ENCODE data around the gene GPD2. TPM values are rescaled to one million over a fixed set of nuclear protein-coding genes. Genes with fewer than 3 reads are reported as not detected.

The GPD2 gene
- total and polyA plus RNA-seq, 2 of the 13 experiments (the other 11 are each of a cell fraction or from before 2014, with no cell fraction given): not detected

GRCh38 chr2:156400706-156401678 lies 35.2 kb upstream of the GPD2 start (continued):
- TF ChIP-seq ZNF230 (CRISPR knock-in tag; IDR thresholded peaks at IDR 0.05) (0 out of 2 replicates have a peak, but pooled peaks have one; percentile 58), EEA1 (CRISPR knock-in tag; IDR thresholded peaks at IDR 0.05; ENCODE audit: borderline replicate concordance) (no peak), NCOA5 (CRISPR knock-in tag; IDR thresholded peaks at IDR 0.05) (no peak), ZBTB33 (CRISPR knock-in tag; IDR thresholded peaks at IDR 0.05) (peak; percentile 45; the same call in 1 of the 2 replicates), RFX3 (CRISPR knock-in tag; IDR thresholded peaks at IDR 0.05) (no peak), PBX3 (CRISPR knock-in tag; IDR thresholded peaks at IDR 0.05; ENCODE audit: borderline replicate concordance) (no peak), NFKBIZ (CRISPR knock-in tag; IDR thresholded peaks at IDR 0.05) (peak; percentile 73; the same call in 1 of the 2 replicates), ZNF224 (CRISPR knock-in tag; IDR thresholded peaks at IDR 0.05) (0 out of 2 replicates have a peak, but pooled peaks have one; percentile 11), ZNF780A (CRISPR knock-in tag; IDR thresholded peaks at IDR 0.05) (no peak), CEBPG (CRISPR knock-in tag; IDR thresholded peaks at IDR 0.05) (peak; percentile 88), TEAD3 (CRISPR knock-in tag; optimal IDR thresholded peaks at IDR 0.05; ENCODE audit: borderline replicate concordance) (peak; percentile 20), ZNF597 (CRISPR knock-in tag; IDR thresholded peaks at IDR 0.05) (no peak), PHF21A (CRISPR knock-in tag; IDR thresholded peaks at IDR 0.05) (peak; percentile 49; the same call in 1 of the 2 replicates), ZNF563 (CRISPR knock-in tag; IDR thresholded peaks at IDR 0.05) (no peak), KDM2A (CRISPR knock-in tag; IDR thresholded peaks at IDR 0.05; ENCODE audit: borderline replicate concordance, low read depth) (peak; percentile 59), ZNF138 (CRISPR knock-in tag; IDR thresholded peaks at IDR 0.05; ENCODE audit: low read depth) (no peak), AGO1 (IDR thresholded peaks at IDR 0.05; ENCODE audit: low read depth, low read length, poor library complexity, severe bottlenecking) (no peak), TFDP2 (CRISPR knock-in tag; IDR thresholded peaks at IDR 0.05) (no peak), NR3C1 (CRISPR knock-in tag; IDR thresholded peaks at IDR 0.05) (no peak), KDM5A (IDR thresholded peaks at IDR 0.05; ENCODE audit: borderline replicate concordance, low read length) (0 out of 2 replicates have a peak, but pooled peaks have one; percentile 39), MYC (CRISPR knock-in tag; IDR thresholded peaks at IDR 0.05; ENCODE audit: borderline replicate concordance) (no peak; the same call in 1 of the 2 replicates), TRAFD1 (CRISPR knock-in tag; IDR thresholded peaks at IDR 0.05; ENCODE audit: borderline replicate concordance) (peak; percentile 86; the same call in 1 of the 2 replicates)
